ENCODE measurements around the gene ACSS2. TPM values are rescaled to one million over a fixed set of nuclear protein-coding genes. Genes with fewer than 3 reads are reported as not detected.

The ACSS2 gene
- total and polyA plus RNA-seq, 2 donors from 2014 or later: 53.1 to 98.9 TPM

- H3K4me1 ChIP-seq (ENCODE audit: control insufficient read depth in 2 of 3, insufficient read depth in 2 of 3, low read depth in 1 of 3, low read length in 3 of 3): peaks cover 0 to 6% (median 0%) of the 10 kb centered on the region in 3 donors
- no peak overlapping the region for H3K4me3 ChIP-seq (ENCODE audit: low read length in 3 of 3)
- H3K9me3 ChIP-seq (ENCODE audit: control insufficient read depth in 2 of 3, insufficient read depth in 1 of 3, low read length in 3 of 3): no peaks in the 10 kb centered on the region
- intact Hi-C loops (cut with DNase I): no loop called here
- H3K9ac ChIP-seq (ENCODE audit: low read length in 3 of 3): no peak overlapping the region
- peaks cover 2 to 71% (median 37%) of the 10 kb centered on the region in 3 donors for H3K36me3 ChIP-seq (ENCODE audit: control insufficient read depth in 2 of 3, insufficient read depth in 3 of 3, low read length in 3 of 3)
- DNase-seq: no peak
- TF ChIP-seq CTCF (IDR thresholded peaks at IDR 0.05; ENCODE audit: borderline replicate concordance, extremely low read depth, insufficient read depth): no peak
- no peak for FAIRE-seq
- H3K27me3 ChIP-seq (ENCODE audit: control insufficient read depth, insufficient read depth, low read length): no peaks in the 10 kb centered on the region
- H3K27ac ChIP-seq (ENCODE audit: low read depth in 2 of 2, low read length in 2 of 2): no peak overlapping the region
Observed at GRCh38 chr20:34925341-34925740, 48.9 kb downstream of the ACSS2 start.

GRCh38 chr20:34925981-34926380 is 49.6 kb downstream of the ACSS2 start:
- peaks cover 2 to 65% (median 31%) of the 10 kb centered on the region in 3 donors for H3K36me3 ChIP-seq (ENCODE audit: control insufficient read depth in 2 of 3, insufficient read depth in 3 of 3, low read length in 3 of 3)
- H3K27ac ChIP-seq (ENCODE audit: low read depth in 2 of 2, low read length in 2 of 2): no peak overlapping the region
- H3K9ac ChIP-seq (ENCODE audit: low read length in 3 of 3): no peak overlapping the region
- no peak for DNase-seq
- H3K4me3 ChIP-seq (ENCODE audit: low read length in 3 of 3): no peak overlapping the region
- no peak for TF ChIP-seq CTCF (IDR thresholded peaks at IDR 0.05; ENCODE audit: borderline replicate concordance, extremely low read depth, insufficient read depth)
- H3K27me3 ChIP-seq (ENCODE audit: control insufficient read depth, insufficient read depth, low read length): no peaks in the 10 kb centered on the region
- peaks cover 0 to 6% (median 0%) of the 10 kb centered on the region in 3 donors for H3K4me1 ChIP-seq (ENCODE audit: control insufficient read depth in 2 of 3, insufficient read depth in 2 of 3, low read depth in 1 of 3, low read length in 3 of 3)
- intact Hi-C loops (cut with DNase I): no loop called here
- FAIRE-seq: no peak
- H3K9me3 ChIP-seq (ENCODE audit: control insufficient read depth in 2 of 3, insufficient read depth in 1 of 3, low read length in 3 of 3): no peaks in the 10 kb centered on the region

GRCh38 chr20:34926581-34926980 is 50.2 kb downstream of the ACSS2 start:
- FAIRE-seq: no peak
- H3K27ac ChIP-seq (ENCODE audit: low read depth in 2 of 2, low read length in 2 of 2): no peak overlapping the region
- H3K27me3 ChIP-seq (ENCODE audit: control insufficient read depth, insufficient read depth, low read length): no peaks in the 10 kb centered on the region
- DNase-seq: no peak
- no peaks in the 10 kb centered on the region for H3K9me3 ChIP-seq (ENCODE audit: control insufficient read depth in 2 of 3, insufficient read depth in 1 of 3, low read length in 3 of 3)
- intact Hi-C loops (cut with DNase I): no loop called here
- peaks cover 0 to 6% (median 0%) of the 10 kb centered on the region in 3 donors for H3K4me1 ChIP-seq (ENCODE audit: control insufficient read depth in 2 of 3, insufficient read depth in 2 of 3, low read depth in 1 of 3, low read length in 3 of 3)
- H3K36me3 ChIP-seq (ENCODE audit: control insufficient read depth in 2 of 3, insufficient read depth in 3 of 3, low read length in 3 of 3): peaks cover 2 to 61% (median 31%) of the 10 kb centered on the region in 3 donors
- H3K4me3 ChIP-seq (ENCODE audit: low read length in 3 of 3): no peak overlapping the region
- TF ChIP-seq CTCF (IDR thresholded peaks at IDR 0.05; ENCODE audit: borderline replicate concordance, extremely low read depth, insufficient read depth): no peak
- no peak overlapping the region for H3K9ac ChIP-seq (ENCODE audit: low read length in 3 of 3)

GRCh38 chr20:34927736-34928135 is 51.3 kb downstream of the ACSS2 start:
- FAIRE-seq (no peak), DNase-seq (no peak)
- Histone ChIP-seq H3K36me3 (ENCODE audit: control insufficient read depth in 2 of 3, insufficient read depth in 3 of 3, low read length in 3 of 3) (peaks cover 2 to 58% (median 37%) of the 10 kb centered on the region in 3 donors), H3K4me1 (ENCODE audit: control insufficient read depth in 2 of 3, insufficient read depth in 2 of 3, low read depth in 1 of 3, low read length in 3 of 3) (peaks cover 0 to 6% (median 0%) of the 10 kb centered on the region in 3 donors), H3K9ac (ENCODE audit: low read length in 3 of 3) (no peak overlapping the region), H3K27ac (ENCODE audit: low read depth in 2 of 2, low read length in 2 of 2) (no peak overlapping the region), H3K9me3 (ENCODE audit: control insufficient read depth in 2 of 3, insufficient read depth in 1 of 3, low read length in 3 of 3) (no peaks in the 10 kb centered on the region), H3K4me3 (ENCODE audit: low read length in 3 of 3) (no peak overlapping the region), H3K27me3 (ENCODE audit: control insufficient read depth, insufficient read depth, low read length) (no peaks in the 10 kb centered on the region)
- TF ChIP-seq CTCF (IDR thresholded peaks at IDR 0.05; ENCODE audit: borderline replicate concordance, extremely low read depth, insufficient read depth): no peak
- intact Hi-C loops (cut with DNase I): no loop called here
